Suppressor macrophage (primary cell): Measurements from ENCODE around the gene C1QTNF12.

ENCODE experiments used
- DNase-seq, 4 experiments: peaks; one replicate each; pipeline ENCODE4 v3.0.0-alpha.2; 2020 to 2022

C1QTNF12 gene

DNA sequence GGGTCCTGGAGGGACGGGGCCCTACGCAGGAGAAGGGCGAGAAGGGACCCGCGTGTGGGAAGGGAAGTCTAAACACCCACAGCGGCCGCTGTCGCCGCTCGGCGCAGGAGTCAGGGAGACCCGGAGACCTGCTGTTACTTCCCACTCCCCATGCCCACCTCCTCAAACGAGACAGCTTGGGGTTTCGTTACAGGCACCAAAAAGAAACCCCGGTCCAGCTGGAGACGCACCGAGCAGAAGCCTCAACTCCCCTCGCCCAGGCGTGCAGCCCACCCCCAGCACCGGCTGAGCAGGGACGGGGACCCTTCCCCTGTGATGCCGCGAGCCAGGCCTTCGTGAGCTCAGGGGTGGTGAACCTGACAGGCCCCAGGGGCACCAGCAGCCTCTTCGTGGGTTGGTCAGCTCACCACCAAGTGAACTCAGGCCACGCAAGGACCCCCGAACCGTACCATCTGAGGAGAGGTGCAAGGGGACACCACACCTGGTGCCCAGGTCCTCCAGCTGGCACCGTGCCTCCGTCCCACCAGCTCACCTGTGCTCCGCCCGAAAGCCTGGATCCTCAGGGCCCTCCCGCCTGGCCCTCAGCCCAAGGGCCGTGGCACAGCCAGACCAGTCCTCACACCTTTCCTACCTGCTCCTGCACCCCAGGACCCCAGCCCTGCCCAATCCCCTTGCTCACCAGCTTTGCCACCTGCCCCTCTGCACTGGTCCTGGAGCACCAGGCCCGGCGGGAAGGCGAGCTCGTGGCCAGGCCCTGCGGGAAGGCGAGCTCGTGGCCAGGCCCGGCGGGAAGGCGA is 19.8 kb downstream of the C1QTNF12 start:
- no peak for DNase-seq

DNA sequence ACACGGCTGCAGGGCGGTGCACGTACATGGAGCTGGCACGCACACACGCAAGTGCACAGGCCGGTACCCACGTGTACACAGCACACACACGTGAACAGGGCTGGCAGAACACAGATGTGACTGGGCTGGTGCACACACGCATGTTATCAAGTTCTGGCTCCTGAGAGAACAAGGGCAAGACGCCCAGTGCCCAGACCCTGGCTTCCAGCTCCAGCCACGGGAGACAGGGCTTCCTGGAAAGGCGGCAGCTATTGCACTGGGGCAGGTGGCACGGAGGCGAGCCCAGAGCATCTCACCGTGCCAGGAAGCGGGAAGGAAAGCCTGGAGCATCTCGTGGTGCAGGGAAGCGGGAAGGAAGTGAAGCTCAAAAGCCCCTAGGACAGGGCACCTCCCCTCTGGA is 20.6 kb downstream of the C1QTNF12 start:
- DNase-seq: no peak

DNA sequence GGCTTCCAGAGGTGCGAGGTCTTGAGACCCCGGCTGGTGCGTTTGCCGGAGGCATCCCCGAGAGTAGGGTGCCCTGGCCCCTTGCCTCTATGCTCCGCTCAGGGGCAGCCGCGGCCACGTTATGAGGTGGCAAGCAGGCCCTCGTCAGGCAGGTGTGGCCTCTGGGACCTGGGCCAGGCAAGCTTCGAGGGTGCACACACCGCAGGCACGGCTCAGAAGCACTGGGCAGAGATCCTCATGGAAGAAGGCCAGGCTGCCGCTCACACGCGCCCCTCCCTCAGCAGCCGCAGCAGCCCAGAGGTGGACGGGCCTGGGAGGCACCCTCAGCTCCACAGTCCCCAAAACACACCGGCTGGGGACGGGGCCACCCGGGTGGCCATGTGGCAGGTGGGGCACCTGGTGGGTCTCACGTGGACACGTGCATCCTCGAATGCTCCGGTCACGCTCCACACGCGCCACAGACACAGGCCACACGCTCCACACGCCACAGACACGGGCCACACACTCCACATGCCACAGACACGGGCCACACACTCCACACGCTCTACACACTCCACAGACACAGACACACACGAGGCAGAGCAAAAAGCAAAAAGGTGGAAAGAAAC is 21.2 kb downstream of the C1QTNF12 start:
- DNase-seq: no peak

DNA sequence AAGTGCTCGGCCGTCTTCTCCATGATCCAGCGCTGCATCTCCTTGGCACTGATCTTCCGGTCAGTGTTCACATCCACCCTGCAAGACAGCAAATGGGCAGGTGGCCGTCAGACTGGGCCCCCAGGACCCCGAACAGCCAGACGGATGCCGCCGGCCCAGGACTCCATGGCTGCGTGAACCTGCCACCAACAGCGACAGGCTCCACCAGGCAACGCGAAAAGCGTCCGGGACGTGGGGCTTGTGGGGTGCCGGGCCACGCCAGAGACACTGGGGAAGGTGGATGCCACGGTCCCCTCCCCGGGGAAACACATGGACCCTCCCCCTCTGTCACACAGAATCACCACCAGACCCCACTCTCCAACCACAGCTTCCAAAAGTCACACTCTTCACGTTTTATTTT is 22.6 kb downstream of the C1QTNF12 start:
- no peak for DNase-seq

DNA sequence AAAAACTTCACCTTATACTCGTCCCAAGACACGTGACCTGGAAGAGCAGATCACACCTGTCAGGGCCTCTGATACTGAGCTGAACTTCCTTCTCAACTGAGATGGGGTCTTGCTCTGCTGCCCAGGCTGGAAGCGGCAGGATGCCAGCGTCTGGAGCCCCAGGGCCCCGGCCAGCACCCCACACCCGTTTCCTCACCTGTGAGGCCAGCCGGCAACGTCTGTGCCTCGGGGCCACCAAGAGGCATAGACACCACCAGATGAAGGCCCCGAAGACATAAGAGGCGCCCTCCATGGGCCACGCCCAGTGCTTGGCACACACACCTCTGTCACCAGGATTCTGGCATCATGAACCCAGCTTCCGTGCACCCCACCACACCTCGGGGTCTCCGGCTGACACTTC is 23.2 kb downstream of the C1QTNF12 start:
- DNase-seq: no peak

DNA sequence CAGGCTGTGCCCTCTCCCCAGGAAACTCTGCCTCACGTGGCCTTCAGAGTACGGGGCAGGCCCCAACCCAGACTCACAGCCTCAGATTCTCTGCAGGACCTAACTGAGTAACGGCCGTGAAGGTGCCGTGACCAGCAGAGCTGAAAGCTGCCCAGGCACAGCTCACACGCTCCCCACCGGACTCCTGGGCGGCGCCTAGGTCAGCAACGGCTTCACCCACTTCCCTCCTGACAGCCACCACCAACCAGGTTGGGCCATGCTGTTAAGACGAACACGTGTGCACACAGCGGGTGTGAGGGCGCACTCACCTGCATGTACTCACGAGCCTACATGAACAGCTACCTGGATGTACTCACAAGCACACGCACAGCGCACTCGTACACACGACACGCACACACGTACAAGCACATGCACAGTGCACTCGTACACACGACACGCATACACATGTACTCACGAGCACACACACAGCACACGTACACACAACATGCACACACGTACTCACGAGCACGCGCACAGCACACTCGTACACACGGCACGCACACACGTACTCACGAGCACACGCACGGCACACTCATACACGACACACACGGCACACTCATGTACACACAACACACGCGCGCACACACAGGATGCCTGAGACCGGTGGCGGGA is 23.8 kb downstream of the C1QTNF12 start:
- DNase-seq: no peak

DNA sequence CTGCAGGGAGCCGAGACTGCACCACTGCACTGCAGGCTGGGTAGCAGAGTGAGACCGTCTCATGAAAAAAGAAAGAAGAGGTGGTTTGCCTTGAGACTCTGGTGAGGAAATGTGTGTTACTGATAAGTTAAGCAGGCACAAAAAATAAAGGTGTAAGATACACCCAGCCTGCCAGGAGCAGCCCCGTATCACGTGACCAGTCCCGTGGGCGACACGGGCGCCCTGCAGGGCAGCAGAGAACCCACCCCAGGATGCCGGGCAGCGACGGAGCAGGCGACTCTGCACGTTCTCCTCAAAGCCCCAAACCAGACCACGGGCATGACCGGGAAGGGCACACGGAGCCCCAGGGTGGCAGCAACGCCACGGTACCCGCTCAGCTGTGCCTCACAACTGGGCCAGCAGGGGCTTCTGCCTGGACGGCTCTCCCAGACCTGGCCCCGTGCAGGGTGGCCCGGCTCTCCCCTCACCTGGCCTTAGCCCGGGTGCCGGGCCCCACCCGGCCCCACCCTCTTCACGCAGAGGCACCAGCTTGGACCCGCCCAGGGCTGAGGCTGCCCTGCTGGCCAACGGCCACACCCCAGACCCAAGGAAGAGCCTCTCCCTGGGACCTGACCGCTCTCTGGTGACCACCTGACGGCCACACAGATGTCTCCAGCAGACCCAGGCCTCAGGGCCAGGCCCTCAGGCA is 24.5 kb downstream of the C1QTNF12 start:
- no peak for DNase-seq

DNA sequence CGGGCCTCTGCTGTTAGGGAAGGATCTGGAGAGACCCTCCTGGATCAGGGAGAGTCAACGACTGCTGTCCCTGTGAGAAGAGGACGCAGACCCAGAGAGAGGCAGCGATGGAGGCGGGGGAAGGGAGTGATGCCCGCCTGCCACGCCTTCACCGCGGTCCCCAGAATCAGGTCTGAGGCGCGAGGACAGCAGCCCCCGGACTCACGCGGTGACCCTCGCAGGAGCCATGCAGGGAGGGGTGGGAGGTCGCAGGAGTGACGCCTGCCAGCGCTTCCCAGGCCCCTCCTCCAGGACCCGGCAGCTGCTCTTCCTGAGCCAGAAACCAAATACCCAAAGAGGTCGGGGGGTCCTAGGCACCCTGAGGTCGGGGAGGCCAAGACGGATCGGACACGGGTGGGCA is 26.3 kb downstream of the C1QTNF12 start:
- no peak for DNase-seq

DNA sequence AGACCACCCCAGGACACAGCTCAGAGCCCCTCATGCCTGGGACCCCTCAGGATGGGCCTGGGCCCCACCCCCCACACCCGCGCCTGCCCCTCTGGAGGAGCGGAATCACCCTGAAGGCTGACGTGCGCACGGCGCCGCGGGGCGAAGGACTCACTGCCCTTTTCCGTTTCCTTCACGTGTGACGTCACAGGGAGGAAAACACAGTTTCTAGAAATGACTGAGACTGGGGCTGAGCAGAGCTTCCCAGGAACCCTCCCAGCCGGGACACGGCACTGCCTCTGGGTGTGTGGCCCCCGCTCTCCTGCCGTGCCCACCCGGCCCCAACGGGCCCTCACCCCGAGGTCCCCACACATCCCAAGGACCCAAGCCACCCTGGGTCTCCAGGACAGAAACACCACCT is 27.2 kb downstream of the C1QTNF12 start:
- DNase-seq: no peak

DNA sequence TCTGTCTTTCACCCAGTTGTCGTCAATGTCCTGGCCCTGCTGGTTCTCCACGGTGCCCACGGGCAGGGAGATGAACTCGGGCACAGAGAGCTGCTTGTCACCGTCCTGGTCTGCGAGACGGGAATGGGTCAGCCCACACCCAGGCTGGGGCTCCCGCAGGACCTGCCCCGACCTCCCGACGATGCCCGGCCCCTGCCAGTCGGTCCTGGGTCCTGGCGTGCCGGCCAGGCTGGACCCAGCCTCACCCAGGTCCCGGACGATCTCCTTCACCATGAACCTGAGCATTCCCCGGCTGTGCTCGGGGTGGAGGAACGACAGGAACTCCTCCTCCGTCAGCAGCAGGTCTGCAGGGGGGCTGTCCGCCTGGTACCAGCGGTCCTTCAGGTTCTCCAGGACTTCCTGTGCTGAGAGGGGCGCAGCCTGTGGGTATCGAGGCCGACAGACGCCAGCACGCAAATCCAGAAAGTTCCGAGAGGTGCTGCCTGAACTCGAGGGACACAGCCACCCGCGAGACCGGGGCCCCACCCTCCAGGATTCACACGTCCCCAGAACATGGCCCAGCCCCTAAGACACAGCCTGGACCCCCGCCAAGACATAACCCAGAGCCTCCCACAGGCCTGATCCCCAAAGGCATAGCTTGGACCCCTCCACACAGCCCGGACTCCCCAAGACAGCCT is 27.9 kb downstream of the C1QTNF12 start:
- no peak for DNase-seq

DNA sequence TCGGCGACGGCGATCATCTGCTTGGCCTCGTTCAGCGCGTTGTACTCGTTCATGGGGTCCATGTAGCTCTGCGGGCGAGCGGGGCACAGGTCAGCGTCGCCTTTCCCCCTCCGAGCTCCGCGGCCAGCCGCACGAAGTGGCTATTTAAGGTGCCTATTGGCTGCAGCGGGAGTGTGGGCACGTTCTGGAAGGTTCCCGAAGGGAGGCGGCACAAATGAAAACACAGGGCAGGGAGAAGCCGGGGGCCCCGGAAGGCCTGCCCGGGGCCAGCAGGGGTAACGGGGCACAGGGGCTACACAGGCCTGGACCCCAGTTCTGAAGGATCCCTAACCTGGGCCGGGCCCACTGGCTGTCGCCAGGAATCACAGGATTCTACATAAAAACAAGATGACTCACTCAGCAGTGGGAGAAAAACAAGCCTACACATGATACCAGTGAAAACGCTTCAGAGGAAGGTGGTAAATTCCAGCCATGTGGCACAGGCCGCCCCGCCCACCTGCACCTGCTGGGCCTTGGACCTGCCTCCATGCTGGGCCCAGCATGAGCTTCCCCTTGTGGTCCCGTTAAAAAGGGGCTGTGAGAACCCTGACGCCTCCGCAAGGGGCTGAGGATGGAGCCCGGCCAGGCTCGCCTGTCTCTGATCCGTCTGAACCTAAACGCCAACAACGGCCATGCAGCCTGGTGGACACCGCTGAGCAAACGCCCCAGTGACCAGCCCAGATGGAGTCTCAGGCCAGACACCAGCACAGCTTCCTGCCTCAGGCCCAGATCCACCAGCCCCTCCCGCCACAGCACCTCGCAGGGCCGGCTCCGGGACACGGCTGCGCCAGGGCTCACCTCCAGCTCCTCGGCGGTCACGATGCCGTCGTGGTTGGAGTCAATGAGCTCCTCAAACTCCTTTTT is 28.6 kb downstream of the C1QTNF12 start:
- DNase-seq: no peak

DNA sequence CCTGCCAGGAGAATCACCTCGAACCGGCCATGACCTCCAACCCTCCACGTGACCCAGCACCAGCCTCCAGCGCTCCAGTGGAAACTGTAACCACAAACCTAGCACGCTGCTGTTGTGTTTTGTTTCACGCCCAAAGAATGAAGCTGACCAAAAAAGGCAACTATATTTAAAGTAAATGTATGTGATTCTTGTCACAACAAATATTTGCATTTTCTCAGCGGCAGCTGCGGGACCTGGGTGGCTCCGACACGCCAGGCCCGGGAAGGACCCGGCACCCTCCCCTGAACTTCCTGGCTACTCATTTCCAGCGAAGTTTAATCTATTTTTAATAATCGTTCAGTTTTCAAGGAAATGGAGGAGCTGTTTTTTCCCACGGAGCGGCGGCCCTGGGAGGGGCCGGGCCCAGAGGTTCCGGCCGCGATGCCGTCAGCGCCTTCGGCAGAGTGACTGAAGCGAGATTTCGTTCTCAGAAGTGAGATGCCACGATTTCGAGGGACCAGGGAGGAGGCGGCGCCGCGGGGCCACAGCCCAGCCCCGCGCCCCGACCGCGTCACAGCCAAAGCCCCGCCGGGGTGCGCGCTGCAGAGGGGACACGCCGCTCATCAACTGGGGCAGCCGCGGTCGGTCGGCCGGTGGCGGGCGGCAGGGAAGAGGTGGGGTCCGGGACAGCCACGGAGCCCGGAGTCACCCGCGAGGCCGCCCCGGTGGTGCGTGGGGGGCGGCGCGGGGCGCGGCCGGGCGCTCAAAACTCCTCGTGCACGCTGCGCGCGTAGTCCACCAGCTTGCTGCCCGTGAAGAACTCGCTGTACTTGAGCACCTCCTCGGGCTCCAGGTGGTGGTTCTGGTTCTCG is 29.5 kb downstream of the C1QTNF12 start:
- DNase-seq: no peak

DNA sequence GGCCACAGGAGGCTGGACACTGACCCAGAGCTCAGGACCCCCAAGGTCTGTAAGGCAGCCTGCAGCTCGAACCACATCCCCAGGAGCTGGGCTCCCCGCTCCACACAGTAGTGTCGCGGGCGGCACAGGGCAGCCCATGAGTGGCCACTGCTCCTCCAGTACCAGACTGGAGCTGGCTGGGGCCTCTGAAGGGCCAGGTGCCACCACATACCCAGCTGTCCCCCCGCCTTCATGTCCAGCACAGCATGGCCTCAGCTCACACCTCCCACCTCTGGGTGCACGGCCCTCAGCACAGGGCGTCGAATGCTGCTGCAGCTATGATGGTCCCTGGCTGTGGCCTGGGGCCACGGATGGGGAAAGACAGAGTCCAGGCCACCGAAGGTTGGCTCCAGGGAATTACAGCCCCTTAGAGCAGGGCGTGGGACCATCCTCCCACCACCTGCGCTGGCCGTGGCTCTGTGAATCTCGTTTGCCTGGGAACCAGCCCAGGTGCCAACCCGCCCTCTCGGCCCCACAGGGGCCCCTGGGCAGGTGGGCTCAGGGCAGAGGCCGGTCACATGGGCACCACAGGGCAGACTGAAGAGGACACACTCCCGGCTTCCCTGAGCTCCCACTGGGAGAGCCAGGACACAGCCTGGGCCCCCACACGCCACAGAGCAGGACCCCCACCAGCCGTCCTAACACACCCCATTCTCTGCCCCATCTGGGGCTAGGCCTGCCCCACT is 30.5 kb downstream of the C1QTNF12 start:
- no peak for DNase-seq

DNA sequence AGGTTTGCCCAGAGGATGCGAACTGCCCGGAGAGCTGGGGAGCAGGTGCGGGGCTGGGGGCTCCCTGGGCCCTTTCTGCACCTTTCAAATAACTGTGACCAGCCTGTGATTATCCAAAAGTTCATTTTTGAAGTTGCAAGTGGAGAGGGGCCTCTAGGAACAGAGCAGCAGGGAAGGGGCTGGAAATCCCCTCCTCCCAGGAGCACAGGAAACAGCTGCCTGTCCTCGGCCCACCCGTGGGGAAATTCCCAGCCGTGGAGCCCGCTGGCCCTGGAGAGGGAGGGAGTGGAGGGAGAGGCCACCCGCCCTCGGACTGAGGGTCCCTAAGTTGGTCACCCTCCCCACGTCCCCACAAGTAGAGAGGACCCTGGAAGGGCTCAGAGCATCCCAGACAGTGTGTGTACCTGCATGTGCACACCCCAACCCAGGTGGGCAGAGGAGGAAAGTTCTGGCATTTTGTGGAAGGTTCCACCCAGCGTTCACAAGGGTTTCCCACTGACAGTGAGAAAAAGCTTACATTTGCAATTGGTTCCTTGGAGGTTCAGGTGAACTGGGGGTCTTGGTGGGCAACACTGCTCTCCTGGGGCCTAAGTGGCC is 31.3 kb downstream of the C1QTNF12 start:
- no peak for DNase-seq

DNA sequence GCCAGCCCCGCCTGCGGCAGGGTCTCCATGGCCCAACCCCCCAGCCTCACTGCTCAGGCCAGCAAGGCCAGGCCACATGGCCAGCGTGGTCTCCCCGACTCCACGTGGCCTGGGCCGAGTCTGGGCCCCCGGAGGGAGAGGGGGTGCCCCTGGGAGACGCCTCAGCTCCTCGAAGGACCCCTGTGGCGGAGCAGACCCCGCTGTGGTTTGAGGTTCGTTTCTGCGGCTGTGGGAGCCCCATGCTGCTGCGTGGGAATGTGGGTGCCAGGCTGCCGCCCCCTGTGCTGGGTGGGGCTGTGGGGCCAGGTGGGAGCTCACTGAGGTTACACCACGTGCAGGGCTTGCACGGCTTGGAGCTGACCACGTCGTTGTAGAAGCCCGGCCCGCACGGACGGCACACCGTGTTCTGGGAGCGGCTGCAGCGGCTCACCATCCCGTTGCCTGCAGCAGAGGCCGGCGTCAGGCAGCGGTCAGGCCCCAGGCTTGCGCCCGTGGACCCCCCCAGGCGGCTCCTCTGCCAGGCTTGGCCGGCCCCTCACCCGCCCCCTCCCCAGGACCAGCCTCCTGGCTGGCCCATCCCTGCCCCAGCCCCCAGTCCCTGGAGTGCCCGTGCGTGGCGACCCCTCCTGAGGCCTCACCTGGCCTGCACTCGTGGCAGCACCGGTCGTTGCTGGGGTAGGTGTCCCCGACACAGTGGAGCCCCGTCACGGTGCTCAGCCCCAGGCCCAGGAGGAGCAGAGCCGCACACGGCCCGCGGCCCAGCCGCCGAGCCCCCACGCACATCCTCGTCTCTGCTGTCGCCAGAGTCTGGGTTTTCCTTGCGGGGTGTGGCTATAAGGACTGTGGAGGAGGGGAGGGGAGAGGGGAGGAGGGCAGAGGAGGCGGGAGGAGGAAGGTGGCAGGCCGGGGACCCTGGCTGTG is 32.9 kb downstream of the C1QTNF12 start, which contains the start of gene TNFRSF4:
Gene TNFRSF4, minus strand, starts transcription at position 809 of the 921 bp plus-strand sequence. Its CDS starts 26 bp downstream, at position 783.
- DNase-seq: peak in 1 of 4 experiments; percentile 27

DNA sequence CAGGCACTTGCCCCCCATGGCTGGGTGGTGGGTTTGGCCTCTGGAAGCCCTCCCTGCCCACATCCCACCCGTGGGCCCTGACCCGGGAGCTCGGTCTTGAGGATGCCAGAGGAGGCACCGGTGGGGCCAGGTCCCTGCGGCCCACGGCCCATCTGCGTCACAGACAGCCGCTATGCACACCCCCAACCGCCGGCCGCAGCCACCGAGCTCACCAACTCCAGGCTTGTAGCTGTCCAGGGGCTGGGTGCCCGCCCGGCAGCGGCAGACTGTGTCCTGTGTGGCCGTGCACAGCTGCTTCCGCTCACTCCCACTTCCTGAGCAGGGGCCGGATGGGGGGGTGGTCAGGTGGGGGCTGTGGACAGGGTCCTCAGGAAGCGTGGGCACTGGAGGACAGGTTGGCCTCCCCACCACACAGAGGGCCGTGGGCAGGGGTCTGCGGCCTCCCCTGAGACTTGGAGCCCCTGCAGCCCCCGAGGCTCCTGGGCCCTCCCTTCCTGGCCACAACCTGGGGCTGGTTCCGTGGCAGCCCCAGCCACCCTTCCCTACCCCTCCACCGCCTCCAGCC is 33.7 kb downstream of the C1QTNF12 start:
- DNase-seq: peak; percentile 39 to 79 (median 62)

DNA sequence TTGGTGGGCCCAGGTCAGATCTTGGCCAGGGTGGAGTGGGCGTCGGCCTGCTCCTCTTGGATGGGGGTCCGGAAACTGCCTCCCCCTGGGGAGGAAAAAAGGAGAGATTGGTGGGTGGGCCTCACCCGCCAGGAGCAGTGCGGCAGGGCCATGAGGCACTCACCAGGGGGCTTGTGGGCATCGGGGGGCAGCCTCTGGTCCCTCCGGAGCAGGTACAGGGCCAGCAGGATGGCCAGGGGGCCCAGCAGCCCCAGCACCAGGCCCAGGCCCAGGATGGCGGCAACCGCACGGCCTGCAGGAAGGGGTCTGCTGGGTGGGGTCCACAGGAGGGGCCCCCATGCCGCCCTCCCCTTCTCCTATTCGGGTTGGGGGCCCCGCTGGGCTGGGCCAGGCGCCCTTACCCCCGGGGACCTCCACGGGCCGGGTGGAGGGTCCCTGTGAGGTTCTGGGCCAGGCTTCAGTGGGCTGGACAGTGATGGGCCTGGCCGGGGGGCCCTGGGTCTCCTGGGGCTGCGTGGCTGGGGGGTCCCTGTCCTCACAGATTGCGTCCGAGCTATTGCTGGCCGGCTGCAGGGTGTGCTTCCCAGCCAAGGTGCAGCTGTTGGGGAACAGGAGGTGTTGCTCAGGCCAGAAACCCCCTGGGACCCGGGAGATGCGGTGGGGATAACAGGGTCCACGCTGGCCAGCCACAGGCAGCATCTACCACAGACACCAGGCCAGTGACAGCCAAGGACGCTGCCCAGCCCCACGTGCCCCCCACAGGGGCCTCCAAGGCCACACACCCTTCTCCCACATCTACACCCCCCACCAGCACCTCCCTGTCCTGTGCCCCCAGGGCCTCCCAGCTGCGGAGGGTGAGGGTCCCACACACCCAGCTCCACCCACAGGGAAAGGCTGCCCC is 34.7 kb downstream of the C1QTNF12 start:
- DNase-seq: no peak
